Measurements from ENCODE around the gene TLR6. TPM values are rescaled to one million over a fixed set of nuclear protein-coding genes. Genes with fewer than 3 reads are reported as not detected.
"Not testable (repeated sequence)": the region's sequence is repeated elsewhere in the genome, so short reads cannot be mapped to it uniquely, and the experiment has no call there.

The TLR6 gene
- total RNA-seq, 1 donor from 2014 or later = 2.4 TPM

GRCh38 chr4:38788317-38788716 is 68.3 kb downstream of the TLR6 start:
- DNase-seq (ENCODE audit: low read depth) = no peak

GRCh38 chr4:38787693-38788092 is 68.9 kb downstream of the TLR6 start:
- no peak for DNase-seq (ENCODE audit: low read depth)

- no peak for DNase-seq (ENCODE audit: low read depth)
Observed at GRCh38 chr4:38785901-38786402, 70.7 kb downstream of the TLR6 start.

- no peak for DNase-seq (ENCODE audit: low read depth)
Observed at GRCh38 chr4:38785041-38785790, 71.4 kb downstream of the TLR6 start.

GRCh38 chr4:38784141-38784540 is 72.5 kb downstream of the TLR6 start:
- no peak for DNase-seq (ENCODE audit: low read depth)

GRCh38 chr4:38783109-38783460 is 73.5 kb downstream of the TLR6 start:
- DNase-seq (ENCODE audit: low read depth) = no peak

- DNase-seq (ENCODE audit: low read depth) = peak; percentile 53
Observed at GRCh38 chr4:38782452-38783108, 74.0 kb downstream of the TLR6 start, which contains the start of gene TLR10. TLR10 (minus strand) TSS chr4:38782990; CDS start chr4:38775590, 7,400 bp downstream.

GRCh38 chr4:38781854-38782261 is 74.8 kb downstream of the TLR6 start:
- no peak for DNase-seq (ENCODE audit: low read depth)

GRCh38 chr4:38780833-38781484 is 75.7 kb downstream of the TLR6 start:
- DNase-seq (ENCODE audit: low read depth) = no peak

GRCh38 chr4:38779790-38780189 is 76.8 kb downstream of the TLR6 start:
- no peak for DNase-seq (ENCODE audit: low read depth)

- DNase-seq (ENCODE audit: low read depth) = not testable (repeated sequence)
Observed at GRCh38 chr4:38777925-38778324, 78.7 kb downstream of the TLR6 start.

- no peak for DNase-seq (ENCODE audit: low read depth)
Observed at GRCh38 chr4:38775326-38775725, 81.3 kb downstream of the TLR6 start.

GRCh38 chr4:38774181-38774955 is 82.2 kb downstream of the TLR6 start:
- no peak for DNase-seq (ENCODE audit: low read depth)

MicroRNA genes within 50 kb of the gene (microRNA counts, 767-probe panel; counts per million panel counts)
- 9,138 counts per million, percentile 28 among the panel's probes with 10 or more counts for microRNA hsa-miR-574-3p
- microRNA hsa-miR-574-5p = not detected

Small RNA genes within 50 kb of the gene (microRNA-seq; reads per million reads assigned to microRNA genes)
- 370 reads per million, percentile 69 among the genes with 10 or more reads in this experiment for gene MIR574

Other genes starting within 250 kb of the TLR6 start
- 12.5 and 15.7 TPM in 2 replicates for gene KLF3, start 192.6 kb downstream of the TLR6 start, total RNA-seq
- gene TLR10, start 73.8 kb downstream of the TLR6 start, total RNA-seq = not detected in 2 replicates
- gene TLR1, start 52.0 kb downstream of the TLR6 start, total RNA-seq = 1.9 and 3.2 TPM in 2 replicates
- 151 and 250 TPM in 2 replicates for gene FAM114A1, start 11.0 kb upstream of the TLR6 start, total RNA-seq
- gene TMEM156, start 175.6 kb upstream of the TLR6 start, total RNA-seq = not detected in 2 replicates
- 51.2 and 53.6 TPM in 2 replicates for gene KLHL5, start 205.4 kb upstream of the TLR6 start, total RNA-seq